HG02943 (cell line): ENCODE measurements around the gene TTC39B.
"Not testable (repeated sequence)": the region's sequence is repeated elsewhere in the genome, so short reads cannot be mapped to it uniquely, and the experiment has no call there.

Source experiments
- ATAC-seq: cut with Tn5 transposase; IDR thresholded peaks from one replicate; pipeline ENCODE4 v1.9.1; 2021; ENCODE audit warnings: mild to moderate bottlenecking, low read depth, moderate library complexity; ENCODE audit not compliant: unreplicated experiment

TTC39B gene

GRCh38 chr9:15306757-15307522, at the start of gene TTC39B:
TTC39B (minus strand) TSS chr9:15307216; CDS start chr9:15307125, 91 bp downstream.
- peak; percentile 89 for ATAC-seq

DNA sequence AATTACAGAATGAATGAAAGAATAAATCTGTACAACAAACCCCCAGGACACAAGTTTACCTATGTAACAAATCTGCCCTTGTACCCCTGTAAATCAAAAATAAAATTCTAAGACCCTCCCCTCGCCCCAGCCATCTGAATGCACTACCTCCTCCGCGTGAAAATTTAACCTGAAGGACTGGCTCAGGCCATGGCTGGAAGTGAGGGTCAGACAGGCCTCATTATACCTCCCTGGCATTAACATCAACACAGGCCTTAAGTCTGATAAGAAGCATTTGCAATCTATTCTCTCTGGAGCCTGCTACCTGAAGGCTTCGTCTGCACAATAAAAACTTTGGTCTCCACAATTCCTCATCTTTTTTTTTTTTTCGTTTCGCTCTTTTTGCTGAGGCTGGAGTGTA, 48.7 kb upstream of the TTC39B start:
- no peak for ATAC-seq

DNA sequence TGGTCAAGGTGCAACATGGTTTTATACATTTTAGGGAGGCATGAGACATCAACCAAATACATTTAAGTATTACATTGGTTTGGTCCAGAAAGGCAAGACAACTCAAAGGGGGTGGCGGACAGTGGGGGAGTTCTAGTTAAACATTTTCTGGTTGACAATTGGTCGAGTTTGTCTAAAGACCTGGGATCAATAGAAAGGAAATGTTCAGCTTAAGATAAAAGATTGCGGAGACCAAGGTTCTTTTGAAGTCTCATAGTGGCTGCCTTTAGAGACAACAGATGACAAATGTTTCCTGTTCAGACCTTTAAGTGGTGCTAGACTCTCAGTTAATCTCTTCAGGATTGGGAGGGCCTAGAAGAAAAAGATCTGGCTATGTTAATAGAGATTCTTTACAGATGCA, 47.7 kb upstream of the TTC39B start:
- no peak for ATAC-seq

DNA sequence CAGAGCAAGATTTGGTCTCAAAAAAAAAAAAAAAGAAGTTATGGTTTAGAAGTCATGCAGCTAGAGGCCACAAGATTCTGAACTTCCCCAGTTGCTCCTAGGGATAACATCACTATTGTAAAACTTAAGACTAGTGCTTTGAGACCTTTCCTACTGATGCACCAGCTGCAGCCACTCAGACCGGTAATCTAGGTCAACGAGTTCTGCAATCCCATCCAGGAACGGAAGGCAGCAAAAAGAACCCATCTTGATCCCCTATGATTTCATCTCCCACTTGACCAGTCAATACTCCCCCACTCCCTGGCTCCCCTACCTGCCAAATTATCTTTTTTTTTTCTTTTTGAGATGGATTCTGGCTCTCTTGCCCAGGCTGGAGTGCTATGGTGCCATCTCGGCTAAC, 46.9 kb upstream of the TTC39B start:
- no peak for ATAC-seq

GRCh38 chr9:15352306-15352705, 45.3 kb upstream of the TTC39B start:
- ATAC-seq = no peak

DNA sequence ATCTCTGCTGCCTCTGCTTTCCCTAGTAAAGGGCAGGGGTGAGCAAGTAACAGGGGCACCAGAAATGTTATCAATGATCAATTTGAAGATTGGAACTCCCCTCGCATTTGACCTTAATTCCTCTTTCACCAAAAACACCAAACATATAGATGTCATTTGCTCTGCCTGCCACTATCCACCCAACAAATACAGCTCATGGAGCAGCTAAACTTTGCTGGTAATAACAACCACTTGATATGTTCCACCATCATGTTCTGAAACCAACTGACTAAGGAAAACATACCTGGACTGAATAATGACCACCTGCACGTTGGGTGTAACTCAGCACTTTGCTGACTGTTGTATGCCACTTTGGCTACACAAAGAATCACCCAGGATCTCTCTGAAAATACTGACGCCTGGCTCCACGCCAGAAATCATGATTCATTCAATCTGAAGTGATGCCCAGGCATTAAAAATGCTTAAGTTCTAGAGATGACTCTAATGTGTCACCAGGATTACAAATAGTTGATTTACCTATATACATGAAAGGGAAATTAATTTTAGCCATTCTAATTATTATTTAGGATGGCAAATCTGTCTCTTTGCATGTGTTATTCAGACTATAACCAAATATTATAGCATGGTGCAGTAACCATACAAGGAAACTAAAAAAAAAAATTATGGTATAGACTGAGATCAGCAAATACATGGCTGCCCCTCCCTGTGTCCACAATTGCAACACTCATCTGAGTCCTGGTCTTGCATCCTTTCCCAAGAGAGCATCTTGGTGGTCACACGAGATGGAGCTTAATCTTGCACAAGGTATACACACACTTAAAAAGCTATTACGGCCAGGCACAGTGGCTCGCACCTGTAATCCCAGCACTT, 43.1 kb upstream of the TTC39B start:
- ATAC-seq = no peak

DNA sequence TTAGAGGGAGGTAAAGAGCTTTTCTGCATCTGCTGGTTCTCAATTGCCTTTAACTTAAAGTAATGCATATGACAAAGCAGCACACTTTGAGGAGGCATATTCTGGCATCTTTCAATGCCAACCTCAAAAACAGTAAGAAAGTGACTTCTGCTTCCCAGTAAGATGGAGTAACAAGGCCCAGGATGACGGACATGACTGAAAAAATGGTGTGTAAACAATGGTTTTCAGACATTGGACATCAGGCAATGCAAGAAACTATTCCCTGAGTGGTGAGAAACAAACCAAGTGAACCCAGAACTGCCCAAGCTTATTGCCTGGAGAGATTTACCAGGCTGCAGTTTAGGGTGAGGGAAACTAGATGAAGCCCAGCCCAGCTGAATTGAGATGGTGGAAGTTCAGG, 39.8 kb upstream of the TTC39B start:
- ATAC-seq = no peak

DNA sequence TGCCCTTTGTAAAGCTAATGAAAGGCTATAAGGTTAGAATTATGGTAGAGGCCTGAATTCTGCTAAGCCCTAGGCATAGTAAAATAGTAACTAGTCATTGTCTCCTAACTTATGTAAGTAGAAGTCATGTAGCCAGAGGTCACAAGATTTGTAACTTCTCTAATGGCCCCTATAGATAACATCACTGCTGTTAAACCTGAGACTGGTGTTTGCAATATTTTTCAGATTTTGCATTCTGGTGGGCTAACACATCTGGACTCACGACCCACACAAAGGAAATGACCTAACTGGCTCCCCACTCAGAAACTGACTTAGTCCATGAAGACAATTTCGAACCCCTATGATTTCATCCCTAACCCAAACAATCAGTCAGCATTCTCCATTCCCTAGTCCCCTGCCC, 37.2 kb upstream of the TTC39B start:
- ATAC-seq = no peak

- no peak for ATAC-seq
Observed at GRCh38 chr9:15333376-15333881, 26.4 kb upstream of the TTC39B start.

GRCh38 chr9:15332939-15333338, 25.9 kb upstream of the TTC39B start:
- no peak for ATAC-seq

DNA sequence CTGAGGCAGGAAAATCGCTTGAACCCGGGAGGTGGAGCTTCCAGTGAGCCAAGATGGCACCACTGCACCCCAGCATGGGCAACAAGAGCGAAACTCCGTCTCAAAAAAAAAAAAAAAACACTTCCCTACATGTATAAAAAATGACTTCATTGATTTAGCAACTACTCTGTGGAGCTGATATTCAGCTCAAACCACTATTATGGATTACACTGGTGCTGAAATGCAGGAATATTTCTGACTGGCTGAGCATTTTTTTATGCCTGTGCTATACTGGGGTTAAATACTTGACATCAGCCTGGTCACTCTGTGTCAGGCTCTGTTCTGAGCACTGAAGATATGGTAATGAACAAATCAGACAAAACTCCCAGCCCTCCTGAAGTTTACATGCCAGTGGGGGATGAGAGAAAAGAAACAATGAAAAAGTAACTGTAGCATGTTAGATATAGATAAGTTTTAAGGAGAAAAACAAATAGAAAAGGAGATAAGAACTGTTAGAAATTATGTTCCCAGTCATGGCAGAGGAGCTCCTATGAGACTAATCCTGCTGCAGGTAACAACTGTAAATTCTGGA, 22.6 kb upstream of the TTC39B start:
- no peak for ATAC-seq

DNA sequence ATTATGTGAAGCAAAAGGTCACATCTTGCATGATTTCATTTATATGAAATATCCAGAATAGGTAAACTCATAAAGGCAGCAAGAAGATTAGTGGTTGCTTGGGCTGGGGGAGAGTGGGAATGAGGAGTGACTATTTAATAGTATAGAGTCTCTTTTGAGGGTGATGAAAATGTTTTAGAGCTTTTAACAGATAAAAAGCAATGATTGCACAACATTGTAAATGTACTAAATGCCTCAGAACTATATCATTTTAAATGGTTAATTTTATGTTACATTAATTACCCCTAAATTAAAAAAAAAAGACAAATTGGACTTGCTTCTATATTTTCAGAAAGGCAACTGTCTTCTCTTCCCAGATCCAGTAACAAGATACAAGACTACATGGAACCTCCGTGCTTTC, 21.9 kb upstream of the TTC39B start:
- ATAC-seq = no peak

DNA sequence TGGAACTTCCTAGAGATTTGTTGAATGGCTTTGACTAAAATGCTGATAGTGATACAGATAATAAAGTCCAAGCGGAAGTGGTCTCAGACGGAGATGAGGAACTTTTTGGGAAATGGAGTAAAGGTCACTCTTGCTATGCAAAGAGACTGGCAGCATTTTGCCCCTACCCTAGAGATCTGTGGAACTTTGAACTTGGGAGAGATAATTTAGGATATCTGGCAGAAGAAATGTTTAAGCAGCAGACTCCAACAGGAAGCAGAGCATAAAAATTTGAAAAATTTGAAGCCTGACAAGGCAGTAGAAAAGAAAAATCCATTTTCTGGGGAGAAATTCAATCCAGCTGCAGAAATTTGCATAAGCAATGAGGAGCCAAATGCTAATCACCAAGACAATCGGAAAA, 15.7 kb upstream of the TTC39B start:
- ATAC-seq = not testable (repeated sequence)

GRCh38 chr9:15319661-15320060, 12.6 kb upstream of the TTC39B start:
- ATAC-seq = not testable (repeated sequence)

GRCh38 chr9:15317836-15318235, 10.8 kb upstream of the TTC39B start:
- no peak for ATAC-seq

DNA sequence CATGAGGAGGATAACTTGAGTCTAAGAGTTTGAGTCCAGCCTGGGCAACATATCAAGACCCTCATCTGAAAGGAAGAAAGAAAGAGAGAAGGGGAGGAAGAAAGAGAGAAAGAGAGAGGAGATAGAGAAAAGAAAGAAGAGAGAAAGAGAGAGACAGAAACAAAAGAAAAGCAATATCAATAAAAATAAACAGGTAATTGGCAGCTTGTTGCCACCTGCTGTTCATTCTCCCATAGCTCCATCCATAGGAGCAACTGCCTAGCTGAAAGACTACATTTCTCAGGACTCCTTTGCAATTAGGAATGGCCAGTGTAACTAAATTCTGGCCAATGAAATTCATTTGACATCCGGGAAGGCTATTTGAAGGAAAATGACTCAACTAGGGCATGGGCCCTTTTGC, 4.6 kb upstream of the TTC39B start:
- ATAC-seq = no peak

DNA sequence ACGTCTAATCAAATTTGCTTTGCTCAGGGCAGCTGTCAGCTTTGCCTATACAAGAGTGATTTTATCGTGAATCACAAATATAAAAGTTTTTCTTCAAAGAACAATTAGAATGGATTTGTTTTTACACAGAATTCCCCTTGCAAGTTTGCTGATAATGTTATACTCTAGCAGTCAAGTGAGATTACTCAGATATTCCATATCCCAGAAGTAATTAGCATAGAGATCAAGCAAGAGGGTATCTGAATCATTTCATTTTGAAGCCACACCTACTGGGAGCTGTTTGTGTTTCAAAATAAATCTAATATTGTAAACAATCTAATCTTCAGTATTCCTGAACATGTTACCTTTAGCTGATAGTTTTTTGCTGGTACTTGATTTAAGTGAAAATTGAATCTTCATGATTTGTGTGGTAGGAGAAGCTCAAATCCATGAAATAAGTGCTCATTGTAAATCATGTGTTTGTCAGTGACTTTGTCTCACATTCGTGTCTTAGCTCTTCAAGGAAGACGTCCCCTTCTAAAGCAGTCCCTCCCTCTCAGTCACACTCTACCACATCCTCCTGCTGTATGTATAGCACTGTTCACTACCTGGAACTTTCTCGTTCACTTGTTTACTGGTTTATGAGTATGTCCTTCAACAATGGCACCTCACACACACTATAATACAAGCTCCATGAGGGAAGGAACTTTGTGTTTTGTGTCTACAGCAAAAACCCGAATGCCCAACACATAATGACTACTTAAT, 3.3 kb upstream of the TTC39B start:
- ATAC-seq = no peak

DNA sequence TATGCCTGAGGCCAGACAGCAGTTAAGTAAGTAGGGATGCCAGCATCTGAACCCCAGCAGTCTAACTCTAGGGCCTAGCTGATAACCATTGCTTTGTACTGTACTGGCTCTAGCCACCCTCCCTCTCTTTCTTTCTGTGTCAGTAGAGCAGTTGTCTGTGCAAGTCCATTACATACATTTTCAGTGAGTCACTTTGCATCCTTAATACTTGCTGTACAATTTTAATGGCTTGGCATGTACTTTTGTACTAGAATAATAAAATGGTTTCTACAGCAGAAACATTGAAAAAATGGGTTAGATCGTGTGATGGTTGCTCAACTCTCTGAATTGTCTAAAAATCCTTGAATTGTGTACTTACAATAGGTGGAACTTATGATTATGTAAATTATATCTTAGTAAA, 1.5 kb upstream of the TTC39B start:
- no peak for ATAC-seq

DNA sequence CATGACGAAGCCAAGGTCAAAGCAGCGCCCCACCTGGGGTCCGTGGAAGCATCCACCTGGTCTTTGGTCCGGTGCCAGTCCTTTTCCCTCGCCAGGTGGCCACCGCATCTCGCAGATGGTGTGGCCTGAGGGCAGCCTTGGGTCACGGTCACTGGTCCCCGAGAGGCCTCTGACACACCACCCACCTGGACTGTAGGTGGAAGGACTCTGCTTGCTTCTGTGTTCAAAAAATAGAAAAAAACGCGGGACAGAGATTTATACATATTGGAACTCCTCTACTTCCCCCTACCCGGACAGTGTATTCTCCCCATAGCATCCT, 466 bp upstream of the TTC39B start:
- ATAC-seq = peak; percentile 21

- ATAC-seq = no peak
Observed at GRCh38 chr9:15306068-15306756, 804 bp downstream of the TTC39B start.
